Subcutaneous adipose tissue (tissue), 4 donors: ENCODE results near the gene COTL1. TPM values are rescaled to one million over a fixed set of nuclear protein-coding genes. Genes with fewer than 3 reads are reported as not detected.

Experiments used
- CTCF ChIP-seq: fragments of 450-650 bp; IDR thresholded peaks from one replicate; pipeline ENCODE4 v1.5.1; 2016; ENCODE audit warnings: low read depth, mild to moderate bottlenecking, control low read depth, antibody characterized with exemption, moderate library complexity
- total RNA-seq, 4 donors: library from RNA; depleted of rRNA; stranded (reverse); fragments of >200 nt; gene quantifications; one replicate each; pipeline ENCODE4 v1.1.0, GENCODE V29; 2016

COTL1 gene
- total RNA-seq, 4 donors from 2014 or later, result 27.5 to 114 (median 59.7) TPM

DNA sequence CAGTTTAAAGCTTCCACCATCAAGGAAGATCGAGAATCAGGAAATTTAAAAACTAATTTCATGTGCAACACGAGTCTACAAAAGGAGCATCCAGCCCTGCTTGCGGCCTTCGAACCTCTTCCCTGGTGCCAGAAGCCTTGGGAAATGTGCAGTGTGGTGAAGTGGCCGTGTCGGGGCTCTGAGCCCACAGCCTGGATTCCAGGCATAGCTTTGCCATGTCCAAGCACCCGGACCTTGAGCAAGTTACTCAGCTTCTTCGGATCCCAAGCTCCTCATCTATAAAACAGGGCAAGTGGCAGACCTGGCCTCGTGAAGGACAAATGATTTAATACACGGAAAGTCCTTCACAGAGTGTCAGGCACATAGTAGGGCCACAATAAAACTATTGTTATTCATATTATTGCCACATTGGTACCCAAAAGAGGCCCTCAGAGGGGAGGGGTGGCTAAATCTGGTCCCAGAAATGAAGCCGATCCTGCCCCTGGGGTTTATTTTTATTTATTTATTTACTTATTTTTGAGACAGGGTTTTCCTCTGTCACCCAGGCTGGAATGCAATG lies 34.8 kb downstream of the COTL1 start:
- no peak for TF ChIP-seq CTCF

DNA sequence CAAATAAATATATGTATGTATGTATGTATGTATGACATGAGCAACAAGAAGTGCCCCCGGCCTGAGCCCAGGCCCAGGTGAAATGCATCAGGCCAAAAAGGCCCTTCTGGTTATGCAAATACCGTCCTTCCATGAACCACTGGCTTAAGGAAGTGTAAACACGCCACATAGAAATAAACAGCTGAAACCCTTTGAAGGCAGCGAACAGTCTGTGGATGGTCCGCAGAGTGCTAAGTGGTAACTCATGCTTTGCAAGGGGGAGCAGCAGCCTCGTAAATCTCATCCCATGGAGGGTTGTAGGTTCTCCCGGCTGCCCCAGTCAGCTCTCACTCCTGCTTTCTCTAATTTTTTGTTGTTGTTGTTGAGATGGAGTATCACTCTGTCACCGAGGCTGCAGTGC lies 36.7 kb downstream of the COTL1 start:
- no peak for TF ChIP-seq CTCF

DNA sequence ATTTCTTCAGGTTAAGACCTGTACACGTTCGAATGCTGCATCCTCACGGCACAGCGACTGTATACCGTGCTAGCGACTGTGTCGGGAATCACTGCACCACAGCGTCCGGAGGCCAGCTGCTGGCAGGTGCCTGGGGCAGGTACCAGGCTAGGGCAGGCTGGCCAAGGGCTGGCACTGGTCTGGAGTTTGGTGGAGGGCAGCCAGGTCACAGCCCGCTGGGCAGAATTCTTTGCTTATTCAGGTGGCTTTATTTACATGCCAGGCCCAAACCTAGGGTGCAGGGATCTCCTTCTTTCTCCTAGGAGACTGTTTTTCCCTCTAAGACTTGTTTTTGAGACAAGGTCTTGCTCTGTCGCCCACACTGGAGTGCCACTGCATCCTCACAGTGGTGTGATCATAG lies 37.9 kb downstream of the COTL1 start:
- TF ChIP-seq CTCF, result no peak

DNA sequence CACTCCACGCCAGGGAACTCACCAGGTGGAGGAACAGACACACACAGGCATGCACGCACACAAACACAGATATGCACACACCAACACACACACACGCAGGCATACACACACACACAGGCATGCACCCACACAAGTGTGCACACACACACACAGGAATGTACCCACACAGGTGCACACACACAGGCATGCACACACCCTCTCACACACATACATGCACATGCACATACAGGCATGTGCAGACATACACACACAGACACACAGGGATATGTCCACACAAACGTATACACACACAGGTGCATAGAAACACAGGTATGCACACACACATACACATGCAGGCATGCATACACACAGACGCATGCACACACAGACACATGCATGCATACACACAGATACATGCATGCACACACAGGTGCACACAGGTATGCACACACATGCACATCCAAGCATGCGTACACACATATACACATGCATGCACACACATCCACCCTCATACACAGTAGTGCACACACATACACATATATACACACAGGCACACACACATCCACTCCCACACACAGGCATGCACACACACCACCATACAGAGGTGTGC lies 39.2 kb downstream of the COTL1 start:
- no peak for TF ChIP-seq CTCF

GRCh38 chr16:84577034-84577803 lies 40.7 kb downstream of the COTL1 start:
- TF ChIP-seq CTCF, result no peak

GRCh38 chr16:84575914-84576313 lies 42.0 kb downstream of the COTL1 start:
- TF ChIP-seq CTCF, result no peak

GRCh38 chr16:84574191-84574590 lies 43.7 kb downstream of the COTL1 start:
- TF ChIP-seq CTCF, result no peak
